Progenitor cell of endocrine pancreas (in vitro differentiated cells): ENCODE results near the gene RADIL. TPM values are rescaled to one million over a fixed set of nuclear protein-coding genes. Genes with fewer than 3 reads are reported as not detected.

ENCODE experiments used
- DNase-seq: peaks from one replicate; pipeline ENCODE4 v3.0.0; 2021; ENCODE audit warnings: low spot score; ENCODE audit not compliant: unreplicated experiment
- H3K27ac Mint-ChIP-seq: 2 replicates; pipeline ENCODE4 v1.8.0; 2021; ENCODE audit warnings: mild to moderate bottlenecking, moderate library complexity, mixed read lengths
- H3K27me3 Mint-ChIP-seq: 2 replicates; pipeline ENCODE4 v1.8.0; 2021; ENCODE audit warnings: mixed read lengths
- H3K36me3 Mint-ChIP-seq: 2 replicates; pipeline ENCODE4 v1.8.0; 2022; ENCODE audit warnings: mixed read lengths; ENCODE audit not compliant: insufficient read depth
- H3K4me1 Mint-ChIP-seq: 2 replicates; pipeline ENCODE4 v1.8.0; 2021; ENCODE audit warnings: low read depth, mixed read lengths
- H3K4me3 Mint-ChIP-seq: 2 replicates; pipeline ENCODE4 v1.8.0; 2021; ENCODE audit warnings: low read depth, mild to moderate bottlenecking, moderate library complexity, mixed read lengths
- H3K9me3 Mint-ChIP-seq: 2 replicates; pipeline ENCODE4 v1.8.0; 2021; ENCODE audit warnings: low read depth, mixed read lengths
- total RNA-seq: library from RNA; stranded (reverse); gene quantifications from 2 replicates; pipeline ENCODE4 v1.2.1, GENCODE V29; 2021
- TF ChIP-seq, protein P1 (sequence below): fragments of 200-600 bp; sonication (generic); IDR thresholded peaks from one replicate; pipeline ENCODE4 v1.5.0; 2021; ENCODE audit warnings: antibody characterized with exemption, mild to moderate bottlenecking; ENCODE audit not compliant: unreplicated experiment

The RADIL gene
- total RNA-seq, 1 donor from 2014 or later: 2.0 TPM

DNA sequence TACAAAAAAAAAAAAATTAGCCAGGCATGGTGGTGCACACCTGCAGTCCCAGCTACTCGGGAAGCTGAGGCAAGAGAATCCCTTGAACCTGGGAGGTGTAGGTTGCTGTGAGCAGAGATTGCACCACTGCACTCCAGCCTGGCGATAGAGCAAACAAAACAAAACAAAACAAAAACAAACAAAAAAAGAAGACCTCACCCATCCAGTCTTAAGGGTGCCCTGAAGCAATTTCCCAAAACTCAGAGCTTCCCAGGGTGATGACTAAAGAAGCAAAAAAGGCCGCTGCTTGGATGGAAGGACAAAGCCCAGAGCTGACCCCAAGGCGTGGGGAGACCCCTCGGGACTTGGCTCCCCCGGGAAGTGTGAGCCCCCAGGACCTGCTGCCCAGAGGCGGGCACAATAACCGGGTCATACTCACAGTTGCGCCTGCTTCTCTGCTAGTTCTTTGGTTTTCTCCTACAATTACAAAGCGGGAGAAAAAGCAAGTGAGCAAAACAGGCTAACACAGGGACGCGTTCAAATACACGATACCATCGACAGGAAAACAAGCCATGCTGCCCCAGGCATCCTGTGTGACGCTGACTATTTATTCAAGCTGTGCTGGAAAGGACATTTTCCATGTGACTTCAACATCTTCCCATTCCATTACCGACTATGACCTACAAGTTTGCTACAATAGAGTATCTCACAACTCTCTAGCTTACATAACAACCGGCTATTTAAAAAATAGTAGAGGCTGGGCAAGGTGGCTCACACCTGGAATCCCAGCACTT is 51.6 kb downstream of the RADIL start:
- TF ChIP-seq, protein P1, sequence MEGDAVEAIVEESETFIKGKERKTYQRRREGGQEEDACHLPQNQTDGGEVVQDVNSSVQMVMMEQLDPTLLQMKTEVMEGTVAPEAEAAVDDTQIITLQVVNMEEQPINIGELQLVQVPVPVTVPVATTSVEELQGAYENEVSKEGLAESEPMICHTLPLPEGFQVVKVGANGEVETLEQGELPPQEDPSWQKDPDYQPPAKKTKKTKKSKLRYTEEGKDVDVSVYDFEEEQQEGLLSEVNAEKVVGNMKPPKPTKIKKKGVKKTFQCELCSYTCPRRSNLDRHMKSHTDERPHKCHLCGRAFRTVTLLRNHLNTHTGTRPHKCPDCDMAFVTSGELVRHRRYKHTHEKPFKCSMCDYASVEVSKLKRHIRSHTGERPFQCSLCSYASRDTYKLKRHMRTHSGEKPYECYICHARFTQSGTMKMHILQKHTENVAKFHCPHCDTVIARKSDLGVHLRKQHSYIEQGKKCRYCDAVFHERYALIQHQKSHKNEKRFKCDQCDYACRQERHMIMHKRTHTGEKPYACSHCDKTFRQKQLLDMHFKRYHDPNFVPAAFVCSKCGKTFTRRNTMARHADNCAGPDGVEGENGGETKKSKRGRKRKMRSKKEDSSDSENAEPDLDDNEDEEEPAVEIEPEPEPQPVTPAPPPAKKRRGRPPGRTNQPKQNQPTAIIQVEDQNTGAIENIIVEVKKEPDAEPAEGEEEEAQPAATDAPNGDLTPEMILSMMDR: no peak
- Mint-ChIP-seq H3K27ac (no peak overlapping the region), H3K4me1 (no peaks in the 10 kb centered on the region), H3K9me3 (no peaks in the 10 kb centered on the region), H3K4me3 (no peak overlapping the region), H3K27me3 (no peaks in the 10 kb centered on the region), H3K36me3 (no peaks in the 10 kb centered on the region)
- no peak for DNase-seq

DNA sequence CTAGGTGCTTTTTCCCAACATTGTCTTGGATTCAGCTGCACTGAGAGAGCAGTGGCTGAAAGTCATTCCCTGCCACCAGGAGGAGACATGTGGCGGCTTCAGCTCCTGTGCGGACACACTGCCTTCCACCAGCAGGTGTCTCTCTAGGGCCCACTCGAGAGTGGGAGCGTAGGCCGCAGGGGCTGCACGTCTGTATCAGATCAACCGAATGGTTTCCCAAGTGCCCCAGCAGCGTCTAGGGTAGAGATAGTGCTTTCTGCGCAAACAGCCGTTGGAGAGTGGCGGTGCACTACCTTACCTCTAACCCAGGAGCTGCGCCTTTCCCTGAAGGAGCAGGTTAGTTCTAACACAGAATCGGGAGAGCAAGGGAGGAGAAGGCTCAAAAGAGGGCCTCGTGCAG is 53.3 kb downstream of the RADIL start:
- Mint-ChIP-seq H3K36me3 (no peaks in the 10 kb centered on the region), H3K27ac (peak overlapping the region; percentile 63), H3K4me1 (no peaks in the 10 kb centered on the region), H3K9me3 (no peaks in the 10 kb centered on the region), H3K4me3 (no peak overlapping the region), H3K27me3 (no peaks in the 10 kb centered on the region)
- DNase-seq: peak; percentile 62
- TF ChIP-seq, protein P1: peak; percentile 92

DNA sequence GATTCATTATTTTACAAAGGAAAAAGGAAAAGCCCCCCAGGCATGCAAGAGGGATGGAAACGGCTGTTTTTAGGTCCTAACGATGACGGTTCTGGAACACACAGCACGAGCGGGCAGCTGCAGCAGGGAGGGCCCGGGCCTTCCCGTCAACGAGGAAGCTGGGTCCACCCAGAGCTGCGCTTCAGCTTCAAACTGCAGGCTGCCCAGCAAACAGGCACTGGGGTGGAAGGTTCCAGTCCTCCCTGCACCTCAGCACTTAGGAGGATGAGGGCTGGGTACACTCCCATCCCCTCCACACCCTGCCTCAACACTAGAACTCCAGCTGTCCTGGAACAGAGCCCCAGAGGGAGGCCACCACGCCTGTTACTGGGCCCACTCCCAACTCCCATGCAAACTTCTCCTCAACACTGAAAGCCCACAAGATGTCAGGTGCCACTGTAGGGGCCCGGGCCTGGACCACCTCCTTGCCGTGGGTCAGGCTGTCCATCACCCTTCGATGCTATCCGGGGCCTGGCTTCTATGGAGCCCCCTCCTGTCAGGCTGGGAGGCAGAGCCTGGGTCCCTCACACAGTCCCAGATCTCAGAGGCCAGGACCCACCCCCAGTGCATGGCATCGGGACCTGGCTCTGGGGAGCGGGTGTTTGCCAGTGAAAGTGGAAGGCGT is 54.7 kb downstream of the RADIL start:
- H3K36me3 Mint-ChIP-seq: no peaks in the 10 kb centered on the region
- TF ChIP-seq, protein P1: no peak
- H3K27ac Mint-ChIP-seq: no peak overlapping the region
- H3K4me1 Mint-ChIP-seq: no peaks in the 10 kb centered on the region
- no peak for DNase-seq
- H3K4me3 Mint-ChIP-seq: no peak overlapping the region
- H3K9me3 Mint-ChIP-seq: no peaks in the 10 kb centered on the region
- no peaks in the 10 kb centered on the region for H3K27me3 Mint-ChIP-seq

DNA sequence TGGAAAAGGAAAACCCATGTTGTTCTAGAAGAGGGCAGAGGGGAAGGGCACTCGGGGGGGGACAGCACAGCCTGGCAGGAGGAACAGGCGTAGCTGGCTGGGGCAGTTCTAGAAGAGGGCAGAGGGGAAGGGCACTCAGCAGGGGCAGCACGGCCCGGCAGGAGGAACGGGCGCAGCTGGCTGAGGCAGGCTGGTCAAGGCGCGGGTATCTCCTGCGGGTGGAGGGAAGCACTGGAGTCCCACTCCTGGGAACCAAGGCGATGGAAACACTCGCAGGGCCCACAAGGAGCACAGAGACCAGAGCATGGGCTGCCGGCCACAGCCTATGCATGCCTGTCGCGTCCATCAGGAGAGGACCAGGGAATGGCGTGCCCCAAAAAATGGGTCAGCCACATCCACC is 58.4 kb downstream of the RADIL start:
- Mint-ChIP-seq H3K4me1 (no peaks in the 10 kb centered on the region), H3K4me3 (no peak overlapping the region), H3K27me3 (no peaks in the 10 kb centered on the region), H3K36me3 (no peaks in the 10 kb centered on the region), H3K9me3 (no peaks in the 10 kb centered on the region), H3K27ac (no peak overlapping the region)
- no peak for DNase-seq
- TF ChIP-seq, protein P1: no peak

DNA sequence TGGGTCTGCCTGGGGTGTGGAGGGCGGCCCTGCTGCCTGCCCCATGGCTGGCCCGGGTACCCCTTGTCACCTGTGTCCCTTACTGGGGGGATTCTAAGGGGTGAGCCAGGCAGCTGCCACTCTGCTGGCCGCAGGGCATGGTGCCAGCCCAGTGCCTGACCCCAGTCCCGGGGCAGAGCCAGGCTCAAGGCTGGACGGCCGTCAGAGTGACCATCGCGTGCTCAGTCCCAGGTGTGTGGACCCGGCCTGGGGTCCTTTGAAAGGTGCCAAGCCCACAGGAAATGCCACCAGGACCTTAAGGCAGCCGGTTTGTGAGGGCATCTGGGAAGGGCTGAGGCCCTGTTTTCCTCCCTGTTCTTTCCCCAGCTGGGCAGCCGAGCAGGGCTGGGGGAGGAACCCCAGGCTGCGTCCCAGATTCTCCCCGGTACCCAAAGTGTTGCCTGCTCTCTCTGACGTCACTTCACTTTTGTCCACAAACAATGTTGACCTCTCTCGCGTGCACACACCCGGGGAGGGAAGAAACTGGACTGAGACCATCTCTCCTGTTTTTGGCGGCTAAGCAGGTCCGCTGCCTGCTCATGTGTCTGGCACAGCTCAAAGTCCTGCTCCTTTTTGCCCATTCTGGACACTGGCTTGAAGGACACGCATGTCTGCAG is 59.3 kb downstream of the RADIL start:
- no peaks in the 10 kb centered on the region for H3K36me3 Mint-ChIP-seq
- H3K27ac Mint-ChIP-seq: no peak overlapping the region
- TF ChIP-seq, protein P1: no peak
- H3K4me1 Mint-ChIP-seq: no peaks in the 10 kb centered on the region
- no peak for DNase-seq
- no peaks in the 10 kb centered on the region for H3K9me3 Mint-ChIP-seq
- no peaks in the 10 kb centered on the region for H3K27me3 Mint-ChIP-seq
- H3K4me3 Mint-ChIP-seq: no peak overlapping the region
